Heart left ventricle (tissue), 13 donors: ENCODE results near the gene PHF3.

ENCODE experiments used
- CTCF ChIP-seq, 12 donors: fragments of 200-600 bp; sonication (generic) in 4 of 12; IDR thresholded peaks; one replicate each; pipeline versions ENCODE4 v1.5.0 to v1.8.0; 2018 to 2022; ENCODE audit warnings: antibody characterized with exemption in 12 of 12, mild to moderate bottlenecking in 5 of 12
- POLR2A ChIP-seq, 2 donors: fragments of 450-650 bp; IDR thresholded peaks; one replicate each; pipeline ENCODE4 v1.6.1; 2017; ENCODE audit warnings: antibody characterized with exemption in 2 of 2, mild to moderate bottlenecking in 2 of 2, moderate library complexity in 2 of 2
- donor health status: ischemic (EF 13 %, LVEDD 7.1; RV severe dilation, severe dysfunction).
- donor health status: DM: no; HTN: yes; CAD: no.
- donor health status: DM: no; HTN: no; CAD: no.
- donor health status: ischemic (EF 25% LVEDD 6.9; RV normal size, moderate dysfunction).
- donor health status: ischemic (EF 25% LVEDD 5.7; RV mildly dilated, moderate dysfunction).
- donor health status: ischemic (EF 35%, LVEDD 5.7; RV mildly dilated, moderate dysfunction).
- donor health status: nonischemic (EF 11% LVEDD 7.7; RV severe dilation, severe dysfunction).
- donor health status: DM: yes; HTN: yes; CAD: no.
- donor health status: PGD.
- donor health status: ischemic (EF 29% LVEDD 5.4; RV normal size, mild dysfunction).
- donor health status: nonischemic (EF 23%, LVEDD 6.1; RV moderate dilation, normal function).

- TF ChIP-seq CTCF (IDR thresholded peaks at IDR 0.05) (no peak), POLR2A (IDR thresholded peaks at IDR 0.05) (no peak)
Observed at GRCh38 chr6:63732336-63732735, 96.7 kb downstream of the PHF3 start.
